ENCODE measurements around the gene C17orf100.

Gene C17orf100

DNA sequence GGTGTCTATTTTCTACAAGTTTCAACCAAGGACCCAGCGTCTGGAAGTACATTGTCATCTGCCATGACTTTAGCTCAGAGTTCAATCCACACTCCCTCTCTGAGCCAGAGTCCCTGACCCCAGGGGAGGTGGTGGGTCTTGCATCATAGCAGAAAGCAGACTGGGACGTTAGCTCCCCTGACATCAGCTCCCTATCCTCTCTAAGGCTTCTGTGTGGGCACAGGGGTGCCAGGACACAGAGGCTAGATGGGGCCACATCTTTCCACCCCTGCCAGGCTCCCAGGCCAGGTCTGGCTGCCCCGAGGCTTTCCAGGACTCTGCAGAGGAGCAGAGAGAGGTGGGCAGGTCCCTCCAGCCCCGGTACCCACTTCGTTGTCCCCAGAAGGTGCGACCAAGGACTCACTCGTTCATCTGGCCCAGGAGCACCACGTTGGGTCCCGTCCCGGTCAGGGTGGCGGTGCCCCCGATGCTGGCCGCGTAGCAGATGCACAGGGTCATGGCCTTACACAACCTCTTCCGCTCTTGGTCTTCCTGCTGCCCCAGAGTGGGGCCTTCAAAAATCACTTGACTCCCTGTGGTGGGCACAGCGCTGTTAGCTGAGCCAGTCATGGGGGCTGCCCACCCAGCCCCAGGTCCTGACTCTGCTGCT is 51.1 kb downstream of the C17orf100 start:
- no peaks in the 10 kb centered on the region; the same call in none of the 2 replicates for H3K27me3 ChIP-seq (replicated peaks; ENCODE audit: control insufficient read depth, insufficient read depth, low read length)

More for the DNA sequence above, 51.1 kb downstream of the C17orf100 start:
- H3K4me3 ChIP-seq (replicated peaks; ENCODE audit: low read depth, low read length): no peak overlapping the region
- TF ChIP-seq, protein P1, sequence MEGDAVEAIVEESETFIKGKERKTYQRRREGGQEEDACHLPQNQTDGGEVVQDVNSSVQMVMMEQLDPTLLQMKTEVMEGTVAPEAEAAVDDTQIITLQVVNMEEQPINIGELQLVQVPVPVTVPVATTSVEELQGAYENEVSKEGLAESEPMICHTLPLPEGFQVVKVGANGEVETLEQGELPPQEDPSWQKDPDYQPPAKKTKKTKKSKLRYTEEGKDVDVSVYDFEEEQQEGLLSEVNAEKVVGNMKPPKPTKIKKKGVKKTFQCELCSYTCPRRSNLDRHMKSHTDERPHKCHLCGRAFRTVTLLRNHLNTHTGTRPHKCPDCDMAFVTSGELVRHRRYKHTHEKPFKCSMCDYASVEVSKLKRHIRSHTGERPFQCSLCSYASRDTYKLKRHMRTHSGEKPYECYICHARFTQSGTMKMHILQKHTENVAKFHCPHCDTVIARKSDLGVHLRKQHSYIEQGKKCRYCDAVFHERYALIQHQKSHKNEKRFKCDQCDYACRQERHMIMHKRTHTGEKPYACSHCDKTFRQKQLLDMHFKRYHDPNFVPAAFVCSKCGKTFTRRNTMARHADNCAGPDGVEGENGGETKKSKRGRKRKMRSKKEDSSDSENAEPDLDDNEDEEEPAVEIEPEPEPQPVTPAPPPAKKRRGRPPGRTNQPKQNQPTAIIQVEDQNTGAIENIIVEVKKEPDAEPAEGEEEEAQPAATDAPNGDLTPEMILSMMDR (IDR thresholded peaks at IDR 0.05; ENCODE audit: insufficient read depth, low read length, poor library complexity, severe bottlenecking): no peak
- H3K36me3 ChIP-seq (ENCODE audit: control insufficient read depth, insufficient read depth, low read length): no peaks in the 10 kb centered on the region
- no peak for DNase-seq (ENCODE audit: extremely low read depth, insufficient read length)
